ENCODE data around the gene HOXB13.

HOXB13 gene

GRCh38 chr17:48722201-48722907, 6.2 kb downstream of the HOXB13 start, which contains the start of gene PRAC1:
PRAC1 (minus strand) TSS chr17:48722518; CDS start chr17:48722392, 126 bp downstream.
- POLR2A ChIA-PET: no interaction called here
- no peak within 1 kb of the TSS for H3K4me3 ChIP-seq (ENCODE audit: low read depth, low read length)
- no peak for DNase-seq (ENCODE audit: low read depth, low spot score)
- TF ChIP-seq, protein P1, sequence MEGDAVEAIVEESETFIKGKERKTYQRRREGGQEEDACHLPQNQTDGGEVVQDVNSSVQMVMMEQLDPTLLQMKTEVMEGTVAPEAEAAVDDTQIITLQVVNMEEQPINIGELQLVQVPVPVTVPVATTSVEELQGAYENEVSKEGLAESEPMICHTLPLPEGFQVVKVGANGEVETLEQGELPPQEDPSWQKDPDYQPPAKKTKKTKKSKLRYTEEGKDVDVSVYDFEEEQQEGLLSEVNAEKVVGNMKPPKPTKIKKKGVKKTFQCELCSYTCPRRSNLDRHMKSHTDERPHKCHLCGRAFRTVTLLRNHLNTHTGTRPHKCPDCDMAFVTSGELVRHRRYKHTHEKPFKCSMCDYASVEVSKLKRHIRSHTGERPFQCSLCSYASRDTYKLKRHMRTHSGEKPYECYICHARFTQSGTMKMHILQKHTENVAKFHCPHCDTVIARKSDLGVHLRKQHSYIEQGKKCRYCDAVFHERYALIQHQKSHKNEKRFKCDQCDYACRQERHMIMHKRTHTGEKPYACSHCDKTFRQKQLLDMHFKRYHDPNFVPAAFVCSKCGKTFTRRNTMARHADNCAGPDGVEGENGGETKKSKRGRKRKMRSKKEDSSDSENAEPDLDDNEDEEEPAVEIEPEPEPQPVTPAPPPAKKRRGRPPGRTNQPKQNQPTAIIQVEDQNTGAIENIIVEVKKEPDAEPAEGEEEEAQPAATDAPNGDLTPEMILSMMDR (IDR thresholded peaks at IDR 0.05; ENCODE audit: insufficient read depth, low read length, missing control alignments): no peak
- CTCF ChIA-PET: interaction anchor here (1.0 to 19.2 kb wide), 11 partner anchors 12 to 162 kb away, joined by 3 to 353 read pairs (median 35); no protein-coding TSS in a partner anchor

GRCh38 chr17:48721009-48721402, 7.5 kb downstream of the HOXB13 start:
- DNase-seq (ENCODE audit: low read depth, low spot score): no peak
- POLR2A ChIA-PET: interaction anchor here (0.5 kb wide), 1 partner anchor 71 kb away, joined by 4 read pairs; no protein-coding TSS in a partner anchor
- TF ChIP-seq, protein P1 (IDR thresholded peaks at IDR 0.05; ENCODE audit: insufficient read depth, low read length, missing control alignments): no peak
- CTCF ChIA-PET: interaction anchor here (0.8 to 19.2 kb wide), 6 partner anchors 10 to 567 kb away, joined by 3 to 353 read pairs (median 5); no protein-coding TSS in a partner anchor
- no peak overlapping the region for H3K4me3 ChIP-seq (ENCODE audit: low read depth, low read length)

DNA sequence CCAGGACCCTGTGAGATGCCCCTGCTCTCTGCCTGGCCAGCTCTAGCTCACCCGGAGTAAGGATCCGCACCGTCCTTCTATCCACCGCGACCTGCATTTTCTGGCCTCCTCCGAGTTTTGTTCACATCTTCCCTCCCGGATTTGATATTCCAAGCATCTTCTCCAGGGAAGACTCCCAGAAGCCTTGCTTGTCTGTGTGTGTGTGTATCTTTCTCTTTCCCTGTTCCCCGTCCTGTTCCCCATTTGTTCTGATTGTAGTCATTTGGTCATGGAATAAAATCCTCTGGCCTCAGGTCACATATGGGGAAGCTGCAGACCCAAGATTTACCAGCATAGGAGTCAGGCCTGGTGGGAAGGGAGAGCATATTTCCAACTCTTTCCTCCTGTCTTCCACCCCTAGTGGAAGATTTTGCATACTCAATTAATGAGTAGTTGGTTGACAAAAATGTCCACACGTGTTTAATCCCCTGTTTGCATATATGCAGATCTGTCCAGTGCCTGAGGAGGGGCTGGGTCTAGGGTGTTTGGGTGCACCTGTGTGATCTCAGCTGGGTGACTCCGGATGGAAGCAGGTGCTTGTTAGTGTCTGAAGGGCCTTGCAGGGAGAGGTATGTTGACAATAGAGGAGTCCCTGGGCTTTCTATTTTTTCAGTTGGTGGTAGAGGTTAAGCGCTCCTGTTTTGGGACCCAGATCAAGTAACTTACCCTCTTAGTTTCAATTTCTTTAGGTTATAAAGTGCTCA, 8.1 kb downstream of the HOXB13 start:
- TF ChIP-seq, protein P1 (IDR thresholded peaks at IDR 0.05; ENCODE audit: insufficient read depth, low read length, missing control alignments): no peak
- ChIA-PET POLR2A (no interaction called here), CTCF (interaction anchor here (0.8 to 19.2 kb wide), 12 partner anchors 8 to 566 kb away, joined by 3 to 353 read pairs (median 4); partner anchors contain the start of gene HOXB13)
- no peak overlapping the region for H3K4me3 ChIP-seq (ENCODE audit: low read depth, low read length)
- DNase-seq (ENCODE audit: low read depth, low spot score): no peak

GRCh38 chr17:48719642-48720265, 8.8 kb downstream of the HOXB13 start:
- TF ChIP-seq, protein P1 (IDR thresholded peaks at IDR 0.05; ENCODE audit: insufficient read depth, low read length, missing control alignments): no peak
- no peak overlapping the region for H3K4me3 ChIP-seq (ENCODE audit: low read depth, low read length)
- no peak for DNase-seq (ENCODE audit: low read depth, low spot score)
- ChIA-PET POLR2A (no interaction called here), CTCF (interaction anchor here (0.8 to 19.2 kb wide), 11 partner anchors 9 to 169 kb away, joined by 3 to 353 read pairs (median 4); partner anchors contain the start of gene HOXB13)

DNA sequence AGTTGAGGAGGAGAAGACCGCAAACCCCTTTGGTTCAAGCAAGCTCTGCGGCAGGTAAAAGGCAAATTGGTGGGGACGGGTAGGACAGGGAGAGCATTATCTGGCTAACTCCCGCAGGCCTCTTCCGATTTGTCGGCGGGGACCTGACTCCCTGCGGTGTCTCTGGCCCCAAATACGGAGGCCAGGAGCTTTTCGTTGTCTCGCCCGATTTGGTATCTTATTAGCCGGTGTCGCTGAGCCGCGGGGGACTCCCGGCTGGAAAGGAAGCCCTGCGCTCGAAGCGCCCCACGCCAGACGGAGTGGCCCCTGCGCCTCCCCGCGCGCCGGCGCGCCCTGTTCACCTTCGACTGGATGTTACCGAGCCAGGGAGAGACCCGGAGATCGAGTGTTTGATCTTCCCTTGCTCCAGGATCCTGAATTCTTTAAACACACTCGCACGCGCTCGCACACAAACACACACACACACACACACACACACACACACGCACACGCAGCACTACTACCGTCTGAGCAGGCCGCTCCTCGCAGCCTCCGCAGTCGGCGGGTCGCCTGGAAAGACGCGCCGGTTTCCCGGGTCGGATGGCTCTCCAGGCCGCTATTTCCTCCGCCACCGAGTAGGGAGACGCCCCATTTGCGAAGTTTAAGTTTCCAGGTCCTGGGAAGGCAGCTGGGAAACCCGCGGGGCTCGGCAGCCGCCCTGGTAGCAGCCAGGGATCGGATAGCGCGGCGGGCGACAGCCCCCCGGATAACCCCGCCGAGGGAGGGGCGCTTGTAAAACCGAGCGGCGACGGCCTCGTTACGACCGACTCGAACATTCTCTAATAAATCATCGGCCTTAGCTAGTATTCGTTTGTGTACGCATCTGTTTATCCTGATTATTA, 9.5 kb downstream of the HOXB13 start:
- peak overlapping the region; percentile 6; the same call in 1 of the 2 replicates for H3K4me3 ChIP-seq (ENCODE audit: low read depth, low read length)
- TF ChIP-seq, protein P1 (IDR thresholded peaks at IDR 0.05; ENCODE audit: insufficient read depth, low read length, missing control alignments): no peak
- no peak for DNase-seq (ENCODE audit: low read depth, low spot score)
- ChIA-PET POLR2A (no interaction called here), CTCF (interaction anchor here (0.6 to 19.2 kb wide), 14 partner anchors 8 to 170 kb away, joined by 3 to 353 read pairs (median 4); partner anchors contain the start of gene HOXB13)
